ENCODE results near the gene SELENOP. TPM values are rescaled to one million over a fixed set of nuclear protein-coding genes. Genes with fewer than 3 reads are reported as not detected.

Gene SELENOP
- total RNA-seq, 4 donors from 2014 or later: 248 to 758 (median 461) TPM

GRCh38 chr5:42785756-42786155 is 25.9 kb downstream of the SELENOP start:
- TF ChIP-seq, protein P1, sequence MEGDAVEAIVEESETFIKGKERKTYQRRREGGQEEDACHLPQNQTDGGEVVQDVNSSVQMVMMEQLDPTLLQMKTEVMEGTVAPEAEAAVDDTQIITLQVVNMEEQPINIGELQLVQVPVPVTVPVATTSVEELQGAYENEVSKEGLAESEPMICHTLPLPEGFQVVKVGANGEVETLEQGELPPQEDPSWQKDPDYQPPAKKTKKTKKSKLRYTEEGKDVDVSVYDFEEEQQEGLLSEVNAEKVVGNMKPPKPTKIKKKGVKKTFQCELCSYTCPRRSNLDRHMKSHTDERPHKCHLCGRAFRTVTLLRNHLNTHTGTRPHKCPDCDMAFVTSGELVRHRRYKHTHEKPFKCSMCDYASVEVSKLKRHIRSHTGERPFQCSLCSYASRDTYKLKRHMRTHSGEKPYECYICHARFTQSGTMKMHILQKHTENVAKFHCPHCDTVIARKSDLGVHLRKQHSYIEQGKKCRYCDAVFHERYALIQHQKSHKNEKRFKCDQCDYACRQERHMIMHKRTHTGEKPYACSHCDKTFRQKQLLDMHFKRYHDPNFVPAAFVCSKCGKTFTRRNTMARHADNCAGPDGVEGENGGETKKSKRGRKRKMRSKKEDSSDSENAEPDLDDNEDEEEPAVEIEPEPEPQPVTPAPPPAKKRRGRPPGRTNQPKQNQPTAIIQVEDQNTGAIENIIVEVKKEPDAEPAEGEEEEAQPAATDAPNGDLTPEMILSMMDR (IDR thresholded peaks at IDR 0.05): no peak
- no peak for TF ChIP-seq POLR2A (IDR thresholded peaks at IDR 0.05)
- peaks cover 0 to 5% of the 10 kb centered on the region in 2 donors for H3K9me3 ChIP-seq
- no peaks in the 10 kb centered on the region for H3K27me3 ChIP-seq
- no peak for DNase-seq
- no peaks in the 10 kb centered on the region for H3K4me1 ChIP-seq
- intact Hi-C loops (cut with DNase I; ENCODE audit: low total_unique reads): loop anchor here (5.0 kb wide), 1 partner anchor 1668 kb away; no protein-coding TSS in a partner anchor
- H3K4me3 ChIP-seq: no peak overlapping the region
- no peak overlapping the region for H3K27ac ChIP-seq
- no peaks in the 10 kb centered on the region for H3K36me3 ChIP-seq

DNA sequence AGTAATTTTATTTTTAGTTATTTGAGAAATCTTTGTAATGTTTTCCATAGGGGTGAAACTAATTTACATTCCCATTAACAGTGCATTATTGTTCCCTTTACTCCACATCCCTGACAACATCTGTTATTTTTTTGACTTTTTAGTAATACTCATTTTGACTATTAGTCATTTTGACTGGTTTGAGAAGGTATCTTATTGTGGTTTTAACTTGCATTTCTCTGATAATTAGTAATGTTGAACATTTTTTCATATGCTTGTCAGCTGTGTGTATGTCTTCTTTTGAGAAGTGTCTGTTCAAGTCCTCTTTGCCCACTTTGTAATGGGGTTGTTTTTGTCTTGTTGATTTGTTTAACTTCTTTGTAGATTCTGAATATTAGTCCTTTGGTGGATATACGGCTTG is 27.6 kb downstream of the SELENOP start:
- H3K27ac ChIP-seq: no peak overlapping the region
- H3K36me3 ChIP-seq: no peaks in the 10 kb centered on the region
- no peaks in the 10 kb centered on the region for H3K4me1 ChIP-seq
- intact Hi-C loops (cut with DNase I; ENCODE audit: low total_unique reads): no loop called here
- no peak overlapping the region for H3K4me3 ChIP-seq
- no peak for DNase-seq
- H3K27me3 ChIP-seq: no peaks in the 10 kb centered on the region
- peaks cover 0 to 5% of the 10 kb centered on the region in 2 donors for H3K9me3 ChIP-seq
- TF ChIP-seq POLR2A (IDR thresholded peaks at IDR 0.05): no peak
- TF ChIP-seq, protein P1 (IDR thresholded peaks at IDR 0.05): no peak

DNA sequence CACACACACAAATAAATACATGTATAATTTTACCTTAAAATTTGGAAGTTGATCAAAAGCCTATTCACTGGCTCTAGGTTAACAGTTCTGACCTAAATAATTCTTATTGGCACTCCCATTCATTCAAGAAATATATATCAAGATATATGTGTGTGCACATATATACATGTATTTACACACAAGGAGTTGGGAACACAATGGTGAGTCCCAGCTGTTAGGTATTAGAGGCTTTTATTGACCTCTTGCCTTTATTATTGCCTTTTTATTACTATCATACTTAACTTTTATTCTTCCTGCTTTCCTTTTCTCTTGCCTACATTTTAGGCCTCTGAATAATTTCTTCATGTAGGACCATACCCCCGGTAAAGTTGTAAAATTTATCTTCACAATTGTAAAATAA is 30.1 kb downstream of the SELENOP start:
- TF ChIP-seq, protein P1 (IDR thresholded peaks at IDR 0.05): no peak
- TF ChIP-seq POLR2A (IDR thresholded peaks at IDR 0.05): no peak
- no peaks in the 10 kb centered on the region for H3K9me3 ChIP-seq
- no peak for DNase-seq
- no peak overlapping the region for H3K27ac ChIP-seq
- no peaks in the 10 kb centered on the region for H3K4me1 ChIP-seq
- no peaks in the 10 kb centered on the region for H3K27me3 ChIP-seq
- intact Hi-C loops (cut with DNase I; ENCODE audit: low total_unique reads): no loop called here
- H3K36me3 ChIP-seq: no peaks in the 10 kb centered on the region
- no peak overlapping the region for H3K4me3 ChIP-seq

GRCh38 chr5:42779083-42779482 is 32.6 kb downstream of the SELENOP start:
- intact Hi-C loops (cut with DNase I; ENCODE audit: low total_unique reads): no loop called here
- TF ChIP-seq, protein P1 (IDR thresholded peaks at IDR 0.05): no peak
- no peak for TF ChIP-seq POLR2A (IDR thresholded peaks at IDR 0.05)
- Histone ChIP-seq H3K4me3 (no peak overlapping the region), H3K27ac (no peak overlapping the region), H3K9me3 (no peaks in the 10 kb centered on the region), H3K36me3 (no peaks in the 10 kb centered on the region), H3K4me1 (no peaks in the 10 kb centered on the region), H3K27me3 (no peaks in the 10 kb centered on the region)
- no peak for DNase-seq

DNA sequence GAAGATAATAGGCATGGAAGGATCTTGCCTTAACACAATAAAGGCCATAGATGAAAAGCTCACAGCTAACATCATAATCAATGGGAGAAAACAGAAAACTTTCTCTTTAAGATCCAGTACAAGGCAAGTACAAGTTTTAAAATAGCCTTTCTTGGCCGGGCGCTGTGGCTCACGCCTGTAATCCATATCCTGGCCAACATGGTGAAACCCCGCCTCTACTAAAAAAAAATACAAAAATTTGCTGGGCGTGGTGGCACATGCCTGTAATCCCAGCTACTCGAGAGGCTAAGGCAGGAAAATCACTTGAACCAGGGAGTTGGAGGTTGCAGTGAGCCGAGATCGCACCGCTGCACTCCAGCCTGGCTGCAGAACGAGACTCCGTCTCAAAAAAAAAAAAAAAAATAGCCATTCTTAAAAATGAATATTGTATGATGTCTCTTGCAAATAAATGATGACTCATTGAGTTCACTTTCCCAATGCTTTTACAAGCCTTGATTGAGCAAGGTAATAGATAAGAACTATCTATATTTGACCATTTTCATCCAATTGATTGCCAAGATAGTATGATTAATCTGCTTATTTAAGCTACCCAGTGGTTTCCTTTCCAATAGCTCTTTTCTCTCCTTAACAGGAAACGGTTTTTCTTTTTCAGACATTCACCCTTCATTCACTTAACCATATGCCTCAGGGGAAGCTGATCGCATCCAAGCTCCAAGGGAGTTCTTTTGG is 39.3 kb downstream of the SELENOP start:
- no peak overlapping the region for H3K27ac ChIP-seq
- no peak for TF ChIP-seq POLR2A (IDR thresholded peaks at IDR 0.05)
- TF ChIP-seq, protein P1 (IDR thresholded peaks at IDR 0.05): no peak
- no peak for DNase-seq
- H3K27me3 ChIP-seq: no peaks in the 10 kb centered on the region
- no peaks in the 10 kb centered on the region for H3K4me1 ChIP-seq
- no peak overlapping the region for H3K4me3 ChIP-seq
- no peaks in the 10 kb centered on the region for H3K36me3 ChIP-seq
- no peaks in the 10 kb centered on the region for H3K9me3 ChIP-seq
- intact Hi-C loops (cut with DNase I; ENCODE audit: low total_unique reads): no loop called here

All from uterus (tissue), 4 donors.